ENCODE results near the gene TMEM258. TPM values are rescaled to one million over a fixed set of nuclear protein-coding genes. Genes with fewer than 3 reads are reported as not detected.

TMEM258 gene
- total and polyA plus RNA-seq, 9 of the 15 experiments (the other 6 are each of a cell fraction or from before 2014, with no cell fraction given): 97.2 to 856 (median 231) TPM

DNA sequence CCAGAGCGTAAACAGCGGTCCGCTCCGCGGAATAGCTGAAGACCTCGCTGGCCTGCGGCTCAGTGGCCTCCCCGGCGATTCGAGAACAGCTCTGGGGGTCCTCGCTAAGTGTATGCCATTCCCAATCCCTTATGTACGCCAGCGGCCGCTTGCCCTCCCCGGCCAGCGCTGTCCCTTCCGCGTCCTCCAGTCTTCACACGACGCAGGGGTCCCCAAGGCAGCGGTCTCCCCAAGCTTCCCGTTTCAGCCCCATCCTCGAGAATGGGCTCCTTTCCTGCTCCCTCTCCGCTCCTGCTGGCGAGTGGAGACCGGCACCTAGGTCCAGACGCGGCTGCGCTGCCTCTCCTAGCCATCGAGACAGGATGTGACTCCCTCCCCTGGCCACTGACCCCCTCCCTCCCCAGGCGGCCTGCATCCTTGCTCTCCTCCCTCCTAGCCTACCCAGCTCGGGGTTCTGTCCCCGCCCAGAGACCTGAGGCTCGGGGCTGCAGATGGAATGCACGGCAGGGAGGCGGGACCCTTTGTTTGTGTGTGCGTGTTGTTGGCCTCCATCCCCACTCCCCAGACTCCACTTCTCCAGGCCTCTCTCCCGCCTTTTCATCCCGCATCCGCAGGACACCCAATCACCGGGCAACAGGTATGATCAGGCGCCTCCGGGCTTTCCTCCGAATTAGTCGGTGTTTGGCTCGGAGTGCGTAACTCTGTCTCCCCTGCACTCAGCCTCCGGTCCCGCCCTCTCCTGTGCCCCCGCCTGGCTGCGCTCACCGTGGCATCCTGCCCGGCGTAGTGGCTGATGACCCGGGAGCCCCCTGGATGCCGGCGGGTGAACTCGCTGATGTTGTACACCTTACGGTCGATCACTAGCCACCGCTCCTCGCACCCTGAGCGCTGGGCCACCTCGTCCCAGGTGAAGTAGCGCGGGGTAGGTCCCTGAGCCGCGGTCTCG is 23.7 kb upstream of the TMEM258 start (continued):
- TF ChIP-seq, protein P1, sequence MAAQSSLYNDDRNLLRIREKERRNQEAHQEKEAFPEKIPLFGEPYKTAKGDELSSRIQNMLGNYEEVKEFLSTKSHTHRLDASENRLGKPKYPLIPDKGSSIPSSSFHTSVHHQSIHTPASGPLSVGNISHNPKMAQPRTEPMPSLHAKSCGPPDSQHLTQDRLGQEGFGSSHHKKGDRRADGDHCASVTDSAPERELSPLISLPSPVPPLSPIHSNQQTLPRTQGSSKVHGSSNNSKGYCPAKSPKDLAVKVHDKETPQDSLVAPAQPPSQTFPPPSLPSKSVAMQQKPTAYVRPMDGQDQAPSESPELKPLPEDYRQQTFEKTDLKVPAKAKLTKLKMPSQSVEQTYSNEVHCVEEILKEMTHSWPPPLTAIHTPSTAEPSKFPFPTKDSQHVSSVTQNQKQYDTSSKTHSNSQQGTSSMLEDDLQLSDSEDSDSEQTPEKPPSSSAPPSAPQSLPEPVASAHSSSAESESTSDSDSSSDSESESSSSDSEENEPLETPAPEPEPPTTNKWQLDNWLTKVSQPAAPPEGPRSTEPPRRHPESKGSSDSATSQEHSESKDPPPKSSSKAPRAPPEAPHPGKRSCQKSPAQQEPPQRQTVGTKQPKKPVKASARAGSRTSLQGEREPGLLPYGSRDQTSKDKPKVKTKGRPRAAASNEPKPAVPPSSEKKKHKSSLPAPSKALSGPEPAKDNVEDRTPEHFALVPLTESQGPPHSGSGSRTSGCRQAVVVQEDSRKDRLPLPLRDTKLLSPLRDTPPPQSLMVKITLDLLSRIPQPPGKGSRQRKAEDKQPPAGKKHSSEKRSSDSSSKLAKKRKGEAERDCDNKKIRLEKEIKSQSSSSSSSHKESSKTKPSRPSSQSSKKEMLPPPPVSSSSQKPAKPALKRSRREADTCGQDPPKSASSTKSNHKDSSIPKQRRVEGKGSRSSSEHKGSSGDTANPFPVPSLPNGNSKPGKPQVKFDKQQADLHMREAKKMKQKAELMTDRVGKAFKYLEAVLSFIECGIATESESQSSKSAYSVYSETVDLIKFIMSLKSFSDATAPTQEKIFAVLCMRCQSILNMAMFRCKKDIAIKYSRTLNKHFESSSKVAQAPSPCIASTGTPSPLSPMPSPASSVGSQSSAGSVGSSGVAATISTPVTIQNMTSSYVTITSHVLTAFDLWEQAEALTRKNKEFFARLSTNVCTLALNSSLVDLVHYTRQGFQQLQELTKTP (IDR thresholded peaks at IDR 0.05; ENCODE audit: low read depth in 1 of 2, partially characterized antibody in 2 of 2): peak in 1 of 2 experiments; percentile 66
- no peak for TF ChIP-seq BRCA1 (IDR thresholded peaks at IDR 0.05)
- no peak; the same call in 1 of the 2 replicates for TF ChIP-seq BRCA1 (CRISPR knock-in tag; IDR thresholded peaks at IDR 0.05)
- TF ChIP-seq, protein P2, sequence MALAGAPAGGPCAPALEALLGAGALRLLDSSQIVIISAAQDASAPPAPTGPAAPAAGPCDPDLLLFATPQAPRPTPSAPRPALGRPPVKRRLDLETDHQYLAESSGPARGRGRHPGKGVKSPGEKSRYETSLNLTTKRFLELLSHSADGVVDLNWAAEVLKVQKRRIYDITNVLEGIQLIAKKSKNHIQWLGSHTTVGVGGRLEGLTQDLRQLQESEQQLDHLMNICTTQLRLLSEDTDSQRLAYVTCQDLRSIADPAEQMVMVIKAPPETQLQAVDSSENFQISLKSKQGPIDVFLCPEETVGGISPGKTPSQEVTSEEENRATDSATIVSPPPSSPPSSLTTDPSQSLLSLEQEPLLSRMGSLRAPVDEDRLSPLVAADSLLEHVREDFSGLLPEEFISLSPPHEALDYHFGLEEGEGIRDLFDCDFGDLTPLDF (CRISPR knock-in tag; IDR thresholded peaks at IDR 0.05): peak; percentile 90
- no peak for TF ChIP-seq MNT (conservative IDR thresholded peaks at IDR 0.05)
- TF ChIP-seq NR2C1 (IDR thresholded peaks at IDR 0.05): no peak
- TF ChIP-seq NR2C1 (tag; IDR thresholded peaks at IDR 0.05): no peak
- peak; percentile 39; the same call in 1 of the 2 replicates for TF ChIP-seq ZSCAN32 (CRISPR knock-in tag; IDR thresholded peaks at IDR 0.05)
- TF ChIP-seq GTF2E2 (tag; IDR thresholded peaks at IDR 0.05): peak; percentile 53; the same call in 1 of the 2 replicates
- TF ChIP-seq FOSL1 (tag; conservative IDR thresholded peaks at IDR 0.05): 0 out of 2 replicates have a peak, but pooled peaks have one; percentile 4
- TF ChIP-seq ZNF444 (CRISPR knock-in tag; IDR thresholded peaks at IDR 0.05): no peak
- TF ChIP-seq CUX1 (CRISPR knock-in tag; IDR thresholded peaks at IDR 0.05): no peak

Measured in K562 (cell line).